WTC11 (cell line): ENCODE results near the gene KCNE1. TPM values are rescaled to one million over a fixed set of nuclear protein-coding genes. Genes with fewer than 3 reads are reported as not detected.
A peak's percentile ranks its signal among the peaks of the same experiment; 100 is the strongest.

ENCODE experiments used
- ATAC-seq: fragments of 200-7000 bp; cut with Tn5 transposase; 2 replicates; pipeline ENCODE4 v1.10.0; 2021; ENCODE audit warnings: mild to moderate bottlenecking, moderate library complexity
- CTCF ChIA-PET: fragments of 300-600 bp; sonication (Branson Sonifier 250); formaldehyde crosslinking; loops from one replicate; lab custom pipeline; 2021; ENCODE audit warnings: antibody characterized with exemption; lab: Charles Lee
- POLR2A ChIA-PET: fragments of 350-600 bp; sonication (Branson Sonifier 250); formaldehyde crosslinking; loops from one replicate; lab custom pipeline; 2021; ENCODE audit warnings: antibody characterized with exemption; lab: Charles Lee
- DNase-seq: peaks from one replicate; pipeline ENCODE4 v3.0.0; 2021; ENCODE audit warnings: low spot score
- H3K27ac Mint-ChIP-seq: 2 replicates; pipeline ENCODE4 v1.8.0; 2021; ENCODE audit warnings: mixed read lengths
- H3K27me3 Mint-ChIP-seq: 2 replicates; pipeline ENCODE4 v1.8.0; 2021; ENCODE audit warnings: low read depth, mild to moderate bottlenecking, moderate library complexity, mixed read lengths
- H3K36me3 Mint-ChIP-seq: 2 replicates; pipeline ENCODE4 v1.8.0; 2021; ENCODE audit warnings: mixed read lengths
- H3K4me1 Mint-ChIP-seq: 2 replicates; pipeline ENCODE4 v1.8.0; 2022; ENCODE audit warnings: mixed read lengths
- H3K4me3 Mint-ChIP-seq: 2 replicates; pipeline ENCODE4 v1.8.0; 2021; ENCODE audit warnings: mild to moderate bottlenecking, moderate library complexity, mixed read lengths
- H3K9me3 Mint-ChIP-seq: 2 replicates; pipeline ENCODE4 v1.8.0; 2021; ENCODE audit warnings: mixed read lengths
- ELF4 ChIP-seq: sonication (generic); formaldehyde crosslinking; IDR thresholded peaks from 2 replicates; pipeline ENCODE4 v1.8.1; 2022; ENCODE audit warnings: low read depth, mild to moderate bottlenecking, moderate library complexity, missing genetic modification reagents
- FOXK1 ChIP-seq: sonication (generic); formaldehyde crosslinking; IDR thresholded peaks from 2 replicates; pipeline ENCODE4 v1.8.0; 2022; ENCODE audit warnings: mild to moderate bottlenecking, moderate library complexity, missing genetic modification reagents
- GABPB1 ChIP-seq: sonication (generic); formaldehyde crosslinking; IDR thresholded peaks from 2 replicates; pipeline ENCODE4 v1.8.1; 2023; ENCODE audit warnings: mild to moderate bottlenecking, missing genetic modification reagents
- GTF2I ChIP-seq: fragments of 250-450 bp; sonication (Bioruptor Pico); conservative IDR thresholded peaks from 2 replicates; pipeline ENCODE4 v1.4.0; 2021; ENCODE audit warnings: mild to moderate bottlenecking
- RORB ChIP-seq: fragments of 250-450 bp; sonication (Bioruptor Pico); IDR thresholded peaks from 2 replicates; pipeline ENCODE4 v1.9.0; 2021; ENCODE audit warnings: mild to moderate bottlenecking
- TEAD1 ChIP-seq: sonication (generic); formaldehyde crosslinking; IDR thresholded peaks from 2 replicates; pipeline ENCODE4 v1.8.0; 2022; ENCODE audit warnings: mild to moderate bottlenecking, missing genetic modification reagents
- ZBTB21 ChIP-seq: sonication (generic); formaldehyde crosslinking; IDR thresholded peaks from 2 replicates; pipeline ENCODE4 v1.8.1; 2023; ENCODE audit warnings: mild to moderate bottlenecking, missing genetic modification reagents, borderline replicate concordance
- ZNF317 ChIP-seq: sonication (generic); formaldehyde crosslinking; IDR thresholded peaks from 2 replicates; pipeline ENCODE4 v1.8.1; 2023; ENCODE audit warnings: low read depth, mild to moderate bottlenecking, moderate library complexity, missing genetic modification reagents, borderline replicate concordance
- ZNF423 ChIP-seq: fragments of 250-450 bp; sonication (Bioruptor Pico); IDR thresholded peaks from 2 replicates; pipeline ENCODE4 v2.1.2; 2022; ENCODE audit warnings: mild to moderate bottlenecking, moderate library complexity
- total RNA-seq: library from RNA; stranded (reverse); gene quantifications from 3 replicates; pipeline ENCODE4 v1.2.3, GENCODE V29; 2021
- TF ChIP-seq, protein P1 (sequence below): sonication (generic); formaldehyde crosslinking; IDR thresholded peaks from 2 replicates; pipeline ENCODE4 v1.8.0; 2023; ENCODE audit warnings: mild to moderate bottlenecking, missing genetic modification reagents
- TF ChIP-seq, protein P2 (sequence below): sonication (generic); formaldehyde crosslinking; IDR thresholded peaks from 2 replicates; pipeline ENCODE4 v1.8.1; 2023; ENCODE audit warnings: mild to moderate bottlenecking, missing genetic modification reagents
- TF ChIP-seq, protein P3 (sequence below): sonication (generic); formaldehyde crosslinking; IDR thresholded peaks from 2 replicates; pipeline ENCODE4 v1.8.1; 2022; ENCODE audit warnings: mild to moderate bottlenecking, moderate library complexity, missing genetic modification reagents
- TF ChIP-seq, protein P4 (sequence below): sonication (generic); formaldehyde crosslinking; IDR thresholded peaks from 2 replicates; pipeline ENCODE4 v1.8.0; 2022; ENCODE audit warnings: missing genetic modification reagents
- TF ChIP-seq, protein P5 (sequence below): sonication (generic); formaldehyde crosslinking; conservative IDR thresholded peaks from 2 replicates; pipeline ENCODE4 v1.8.1; 2023; ENCODE audit warnings: mild to moderate bottlenecking, low read depth, missing genetic modification reagents, moderate library complexity
- TF ChIP-seq, protein P6 (sequence below): sonication (generic); formaldehyde crosslinking; IDR thresholded peaks from 2 replicates; pipeline ENCODE4 v1.8.0; 2022; ENCODE audit warnings: mild to moderate bottlenecking, missing genetic modification reagents
- TF ChIP-seq, protein P7 (sequence below): sonication (generic); formaldehyde crosslinking; conservative IDR thresholded peaks from 2 replicates; pipeline ENCODE4 v1.8.1; 2022; ENCODE audit warnings: mild to moderate bottlenecking, missing genetic modification reagents

KCNE1 gene
- total RNA-seq, 1 experiment from 2014 or later, result 0.37 TPM

DNA sequence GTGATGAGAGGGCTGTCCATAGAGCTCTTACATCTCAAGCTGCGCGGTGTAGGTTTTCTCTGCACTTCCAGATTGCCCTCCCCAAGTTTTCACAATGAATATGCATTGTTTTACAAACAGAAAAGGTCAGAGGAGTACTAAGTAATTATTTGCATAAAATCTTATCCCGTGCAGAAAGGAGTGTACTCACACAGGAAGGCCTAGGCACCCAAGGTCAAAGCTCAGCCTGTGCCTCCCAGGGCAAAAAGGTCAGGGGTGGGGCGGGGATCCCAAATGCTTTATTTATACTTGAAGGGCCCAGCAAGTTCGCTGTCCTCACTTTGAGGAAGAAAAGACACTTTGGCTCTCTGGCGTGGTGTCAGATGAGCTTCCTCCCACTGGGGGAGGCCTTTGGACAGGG lies 10.3 kb upstream of the KCNE1 start:
- Mint-ChIP-seq H3K4me1 (peaks cover 77% of the 10 kb centered on the region), H3K4me3 (no peak overlapping the region), H3K27me3 (peaks cover 6% of the 10 kb centered on the region), H3K9me3 (no peaks in the 10 kb centered on the region), H3K36me3 (no peaks in the 10 kb centered on the region), H3K27ac (peak overlapping the region; percentile 10)
- DNase-seq (no peak), ATAC-seq (no peak)
- ChIA-PET CTCF (interaction anchor here (0.6 to 7.2 kb wide), 7 partner anchors 11 to 322 kb away, joined by 4 to 71 read pairs (median 8); partner anchors contain the start of gene KCNE1), POLR2A (no interaction called here)
- TF ChIP-seq GABPB1 (CRISPR knock-in tag), result 0 out of 2 replicates have a peak, but pooled peaks have one; percentile 32
- TF ChIP-seq, protein P1, sequence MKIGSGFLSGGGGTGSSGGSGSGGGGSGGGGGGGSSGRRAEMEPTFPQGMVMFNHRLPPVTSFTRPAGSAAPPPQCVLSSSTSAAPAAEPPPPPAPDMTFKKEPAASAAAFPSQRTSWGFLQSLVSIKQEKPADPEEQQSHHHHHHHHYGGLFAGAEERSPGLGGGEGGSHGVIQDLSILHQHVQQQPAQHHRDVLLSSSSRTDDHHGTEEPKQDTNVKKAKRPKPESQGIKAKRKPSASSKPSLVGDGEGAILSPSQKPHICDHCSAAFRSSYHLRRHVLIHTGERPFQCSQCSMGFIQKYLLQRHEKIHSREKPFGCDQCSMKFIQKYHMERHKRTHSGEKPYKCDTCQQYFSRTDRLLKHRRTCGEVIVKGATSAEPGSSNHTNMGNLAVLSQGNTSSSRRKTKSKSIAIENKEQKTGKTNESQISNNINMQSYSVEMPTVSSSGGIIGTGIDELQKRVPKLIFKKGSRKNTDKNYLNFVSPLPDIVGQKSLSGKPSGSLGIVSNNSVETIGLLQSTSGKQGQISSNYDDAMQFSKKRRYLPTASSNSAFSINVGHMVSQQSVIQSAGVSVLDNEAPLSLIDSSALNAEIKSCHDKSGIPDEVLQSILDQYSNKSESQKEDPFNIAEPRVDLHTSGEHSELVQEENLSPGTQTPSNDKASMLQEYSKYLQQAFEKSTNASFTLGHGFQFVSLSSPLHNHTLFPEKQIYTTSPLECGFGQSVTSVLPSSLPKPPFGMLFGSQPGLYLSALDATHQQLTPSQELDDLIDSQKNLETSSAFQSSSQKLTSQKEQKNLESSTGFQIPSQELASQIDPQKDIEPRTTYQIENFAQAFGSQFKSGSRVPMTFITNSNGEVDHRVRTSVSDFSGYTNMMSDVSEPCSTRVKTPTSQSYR (CRISPR knock-in tag), result no peak

DNA sequence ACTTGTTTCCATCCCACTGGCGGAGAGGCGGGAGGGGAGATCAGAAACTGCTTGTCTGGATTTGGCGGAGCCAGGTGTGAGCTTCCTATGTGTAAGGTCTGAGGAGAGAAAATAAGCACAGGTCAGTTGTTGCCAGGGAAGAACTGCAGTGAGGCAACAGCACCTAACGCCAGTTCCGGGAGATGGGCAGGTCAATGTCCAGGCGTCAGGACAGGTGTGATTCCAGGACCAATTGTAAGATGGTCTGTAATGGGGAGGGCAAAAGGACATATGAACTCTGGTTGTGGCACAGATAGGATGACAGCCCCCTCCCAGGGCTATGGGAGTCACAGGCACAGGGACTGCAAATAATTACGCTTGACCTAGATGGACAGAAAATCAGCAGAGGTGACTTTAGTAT lies 9.6 kb upstream of the KCNE1 start:
- Mint-ChIP-seq H3K27ac (peak overlapping the region; percentile 6; the same call in 1 of the 2 replicates), H3K36me3 (no peaks in the 10 kb centered on the region)
- POLR2A ChIA-PET, result interaction anchor here (0.7 kb wide), 1 partner anchor 26 kb away, joined by 3 read pairs; no protein-coding TSS in a partner anchor
- DNase-seq, result no peak
- TF ChIP-seq, protein P2, sequence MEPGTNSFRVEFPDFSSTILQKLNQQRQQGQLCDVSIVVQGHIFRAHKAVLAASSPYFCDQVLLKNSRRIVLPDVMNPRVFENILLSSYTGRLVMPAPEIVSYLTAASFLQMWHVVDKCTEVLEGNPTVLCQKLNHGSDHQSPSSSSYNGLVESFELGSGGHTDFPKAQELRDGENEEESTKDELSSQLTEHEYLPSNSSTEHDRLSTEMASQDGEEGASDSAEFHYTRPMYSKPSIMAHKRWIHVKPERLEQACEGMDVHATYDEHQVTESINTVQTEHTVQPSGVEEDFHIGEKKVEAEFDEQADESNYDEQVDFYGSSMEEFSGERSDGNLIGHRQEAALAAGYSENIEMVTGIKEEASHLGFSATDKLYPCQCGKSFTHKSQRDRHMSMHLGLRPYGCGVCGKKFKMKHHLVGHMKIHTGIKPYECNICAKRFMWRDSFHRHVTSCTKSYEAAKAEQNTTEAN (CRISPR knock-in tag), result no peak
- TF ChIP-seq, protein P3, sequence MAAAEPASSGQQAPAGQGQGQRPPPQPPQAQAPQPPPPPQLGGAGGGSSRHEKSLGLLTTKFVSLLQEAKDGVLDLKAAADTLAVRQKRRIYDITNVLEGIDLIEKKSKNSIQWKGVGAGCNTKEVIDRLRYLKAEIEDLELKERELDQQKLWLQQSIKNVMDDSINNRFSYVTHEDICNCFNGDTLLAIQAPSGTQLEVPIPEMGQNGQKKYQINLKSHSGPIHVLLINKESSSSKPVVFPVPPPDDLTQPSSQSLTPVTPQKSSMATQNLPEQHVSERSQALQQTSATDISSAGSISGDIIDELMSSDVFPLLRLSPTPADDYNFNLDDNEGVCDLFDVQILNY (CRISPR knock-in tag), result no peak
- TF ChIP-seq FOXK1 (CRISPR knock-in tag) (no peak), ZBTB21 (no peak), RORB (CRISPR knock-in tag) (no peak), TEAD1 (CRISPR knock-in tag) (no peak), ZNF317 (CRISPR knock-in tag) (no peak), ZNF423 (CRISPR knock-in tag) (no peak), ELF4 (CRISPR knock-in tag) (no peak), GTF2I (CRISPR knock-in tag) (no peak)
- TF ChIP-seq, protein P4, sequence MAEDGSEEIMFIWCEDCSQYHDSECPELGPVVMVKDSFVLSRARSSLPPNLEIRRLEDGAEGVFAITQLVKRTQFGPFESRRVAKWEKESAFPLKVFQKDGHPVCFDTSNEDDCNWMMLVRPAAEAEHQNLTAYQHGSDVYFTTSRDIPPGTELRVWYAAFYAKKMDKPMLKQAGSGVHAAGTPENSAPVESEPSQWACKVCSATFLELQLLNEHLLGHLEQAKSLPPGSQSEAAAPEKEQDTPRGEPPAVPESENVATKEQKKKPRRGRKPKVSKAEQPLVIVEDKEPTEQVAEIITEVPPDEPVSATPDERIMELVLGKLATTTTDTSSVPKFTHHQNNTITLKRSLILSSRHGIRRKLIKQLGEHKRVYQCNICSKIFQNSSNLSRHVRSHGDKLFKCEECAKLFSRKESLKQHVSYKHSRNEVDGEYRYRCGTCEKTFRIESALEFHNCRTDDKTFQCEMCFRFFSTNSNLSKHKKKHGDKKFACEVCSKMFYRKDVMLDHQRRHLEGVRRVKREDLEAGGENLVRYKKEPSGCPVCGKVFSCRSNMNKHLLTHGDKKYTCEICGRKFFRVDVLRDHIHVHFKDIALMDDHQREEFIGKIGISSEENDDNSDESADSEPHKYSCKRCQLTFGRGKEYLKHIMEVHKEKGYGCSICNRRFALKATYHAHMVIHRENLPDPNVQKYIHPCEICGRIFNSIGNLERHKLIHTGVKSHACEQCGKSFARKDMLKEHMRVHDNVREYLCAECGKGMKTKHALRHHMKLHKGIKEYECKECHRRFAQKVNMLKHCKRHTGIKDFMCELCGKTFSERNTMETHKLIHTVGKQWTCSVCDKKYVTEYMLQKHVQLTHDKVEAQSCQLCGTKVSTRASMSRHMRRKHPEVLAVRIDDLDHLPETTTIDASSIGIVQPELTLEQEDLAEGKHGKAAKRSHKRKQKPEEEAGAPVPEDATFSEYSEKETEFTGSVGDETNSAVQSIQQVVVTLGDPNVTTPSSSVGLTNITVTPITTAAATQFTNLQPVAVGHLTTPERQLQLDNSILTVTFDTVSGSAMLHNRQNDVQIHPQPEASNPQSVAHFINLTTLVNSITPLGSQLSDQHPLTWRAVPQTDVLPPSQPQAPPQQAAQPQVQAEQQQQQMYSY (CRISPR knock-in tag), result no peak
- TF ChIP-seq, protein P5, sequence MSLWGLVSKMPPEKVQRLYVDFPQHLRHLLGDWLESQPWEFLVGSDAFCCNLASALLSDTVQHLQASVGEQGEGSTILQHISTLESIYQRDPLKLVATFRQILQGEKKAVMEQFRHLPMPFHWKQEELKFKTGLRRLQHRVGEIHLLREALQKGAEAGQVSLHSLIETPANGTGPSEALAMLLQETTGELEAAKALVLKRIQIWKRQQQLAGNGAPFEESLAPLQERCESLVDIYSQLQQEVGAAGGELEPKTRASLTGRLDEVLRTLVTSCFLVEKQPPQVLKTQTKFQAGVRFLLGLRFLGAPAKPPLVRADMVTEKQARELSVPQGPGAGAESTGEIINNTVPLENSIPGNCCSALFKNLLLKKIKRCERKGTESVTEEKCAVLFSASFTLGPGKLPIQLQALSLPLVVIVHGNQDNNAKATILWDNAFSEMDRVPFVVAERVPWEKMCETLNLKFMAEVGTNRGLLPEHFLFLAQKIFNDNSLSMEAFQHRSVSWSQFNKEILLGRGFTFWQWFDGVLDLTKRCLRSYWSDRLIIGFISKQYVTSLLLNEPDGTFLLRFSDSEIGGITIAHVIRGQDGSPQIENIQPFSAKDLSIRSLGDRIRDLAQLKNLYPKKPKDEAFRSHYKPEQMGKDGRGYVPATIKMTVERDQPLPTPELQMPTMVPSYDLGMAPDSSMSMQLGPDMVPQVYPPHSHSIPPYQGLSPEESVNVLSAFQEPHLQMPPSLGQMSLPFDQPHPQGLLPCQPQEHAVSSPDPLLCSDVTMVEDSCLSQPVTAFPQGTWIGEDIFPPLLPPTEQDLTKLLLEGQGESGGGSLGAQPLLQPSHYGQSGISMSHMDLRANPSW (CRISPR knock-in tag), result no peak
- TF ChIP-seq, protein P6, sequence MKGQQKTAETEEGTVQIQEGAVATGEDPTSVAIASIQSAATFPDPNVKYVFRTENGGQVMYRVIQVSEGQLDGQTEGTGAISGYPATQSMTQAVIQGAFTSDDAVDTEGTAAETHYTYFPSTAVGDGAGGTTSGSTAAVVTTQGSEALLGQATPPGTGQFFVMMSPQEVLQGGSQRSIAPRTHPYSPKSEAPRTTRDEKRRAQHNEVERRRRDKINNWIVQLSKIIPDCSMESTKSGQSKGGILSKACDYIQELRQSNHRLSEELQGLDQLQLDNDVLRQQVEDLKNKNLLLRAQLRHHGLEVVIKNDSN, result no peak
- TF ChIP-seq, protein P7, sequence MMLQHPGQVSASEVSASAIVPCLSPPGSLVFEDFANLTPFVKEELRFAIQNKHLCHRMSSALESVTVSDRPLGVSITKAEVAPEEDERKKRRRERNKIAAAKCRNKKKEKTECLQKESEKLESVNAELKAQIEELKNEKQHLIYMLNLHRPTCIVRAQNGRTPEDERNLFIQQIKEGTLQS, result no peak
- TF ChIP-seq, all 79 proteins: peak for 0
- H3K4me3 Mint-ChIP-seq, result no peak overlapping the region
- H3K27me3 Mint-ChIP-seq, result peaks cover 6% of the 10 kb centered on the region
- CTCF ChIA-PET, result interaction anchor here (0.7 to 7.2 kb wide), 5 partner anchors 11 to 82 kb away, joined by 5 to 71 read pairs (median 14); partner anchors contain the start of gene KCNE1
- H3K9me3 Mint-ChIP-seq, result no peaks in the 10 kb centered on the region
- H3K4me1 Mint-ChIP-seq, result peaks cover 72% of the 10 kb centered on the region
- ATAC-seq, result no peak
